Ovary (tissue), 3 donors: ENCODE results near the gene ASB7.

Experiments
- EP300 ChIP-seq: sonication (generic); formaldehyde crosslinking; IDR thresholded peaks from one replicate; pipeline ENCODE4 v1.6.1; 2017; ENCODE audit warnings: antibody characterized with exemption
- POLR2A ChIP-seq: fragments of 450-650 bp; IDR thresholded peaks from one replicate; pipeline ENCODE4 v1.6.1; 2017; ENCODE audit warnings: antibody characterized with exemption, mild to moderate bottlenecking, moderate library complexity
- TF ChIP-seq, protein P1 (sequence below), 3 donors: fragments of 450-650 bp in 2 of 3; fragments of 200-600 bp in 1 of 3; IDR thresholded peaks; one replicate each; pipeline versions ENCODE4 v1.5.1 to v1.8.0; 2016 to 2022; ENCODE audit warnings: antibody characterized with exemption in 3 of 3, mild to moderate bottlenecking in 1 of 3
- donor health status: DM: no; HTN: no; CAD: no.

DNA sequence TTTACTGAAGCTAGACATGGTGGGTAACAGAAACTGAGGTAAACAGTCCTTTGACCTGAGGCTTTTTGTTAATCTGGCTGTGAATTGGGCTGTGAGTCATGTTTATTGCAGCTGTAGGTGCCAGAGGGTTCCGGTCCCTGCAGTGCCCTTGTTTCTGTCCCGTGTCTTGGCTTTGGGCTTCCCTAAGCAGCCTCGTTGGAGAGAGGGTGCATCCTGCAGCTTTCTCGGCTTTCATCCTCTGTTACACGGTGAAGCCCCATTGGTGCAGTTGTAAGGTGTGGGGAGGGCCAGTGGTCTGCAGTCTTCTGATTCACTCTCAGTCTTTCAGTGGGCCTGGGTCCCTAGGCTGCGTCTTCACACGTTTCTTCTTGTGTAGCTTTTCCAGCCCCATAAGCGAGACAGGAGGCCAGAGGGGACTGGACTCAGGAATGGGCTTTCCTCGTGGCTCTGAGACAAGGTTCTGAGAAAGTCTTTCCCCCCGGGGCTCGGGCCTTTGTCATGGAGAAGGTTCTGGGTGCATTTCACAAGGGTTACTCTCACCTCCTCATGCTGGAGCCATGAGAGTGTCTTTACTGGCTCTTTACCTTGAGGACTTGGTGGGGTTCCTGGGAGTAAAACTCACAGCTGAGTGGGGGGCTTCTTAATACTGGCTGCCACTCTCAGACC lies 33.1 kb downstream of the ASB7 start:
- TF ChIP-seq, protein P1, sequence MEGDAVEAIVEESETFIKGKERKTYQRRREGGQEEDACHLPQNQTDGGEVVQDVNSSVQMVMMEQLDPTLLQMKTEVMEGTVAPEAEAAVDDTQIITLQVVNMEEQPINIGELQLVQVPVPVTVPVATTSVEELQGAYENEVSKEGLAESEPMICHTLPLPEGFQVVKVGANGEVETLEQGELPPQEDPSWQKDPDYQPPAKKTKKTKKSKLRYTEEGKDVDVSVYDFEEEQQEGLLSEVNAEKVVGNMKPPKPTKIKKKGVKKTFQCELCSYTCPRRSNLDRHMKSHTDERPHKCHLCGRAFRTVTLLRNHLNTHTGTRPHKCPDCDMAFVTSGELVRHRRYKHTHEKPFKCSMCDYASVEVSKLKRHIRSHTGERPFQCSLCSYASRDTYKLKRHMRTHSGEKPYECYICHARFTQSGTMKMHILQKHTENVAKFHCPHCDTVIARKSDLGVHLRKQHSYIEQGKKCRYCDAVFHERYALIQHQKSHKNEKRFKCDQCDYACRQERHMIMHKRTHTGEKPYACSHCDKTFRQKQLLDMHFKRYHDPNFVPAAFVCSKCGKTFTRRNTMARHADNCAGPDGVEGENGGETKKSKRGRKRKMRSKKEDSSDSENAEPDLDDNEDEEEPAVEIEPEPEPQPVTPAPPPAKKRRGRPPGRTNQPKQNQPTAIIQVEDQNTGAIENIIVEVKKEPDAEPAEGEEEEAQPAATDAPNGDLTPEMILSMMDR (IDR thresholded peaks at IDR 0.05): no peak
- TF ChIP-seq POLR2A (no peak), EP300 (no peak)
